Endothelial cell (in vitro differentiated cells): ENCODE measurements around the gene SLC35A4. TPM values are rescaled to one million over a fixed set of nuclear protein-coding genes. Genes with fewer than 3 reads are reported as not detected.

ENCODE experiments used
- DNase-seq: peaks from one replicate; pipeline ENCODE4 v3.0.0; 2021; ENCODE audit warnings: low spot score
- H3K27ac Mint-ChIP-seq: one replicate; pipeline ENCODE4 v1.8.0; 2021; ENCODE audit warnings: mixed read lengths, inconsistent platforms; ENCODE audit not compliant: unreplicated experiment
- H3K27me3 Mint-ChIP-seq: one replicate; pipeline ENCODE4 v1.8.0; 2021; ENCODE audit warnings: mild to moderate bottlenecking, moderate library complexity, mixed read lengths, inconsistent platforms; ENCODE audit not compliant: unreplicated experiment
- H3K36me3 Mint-ChIP-seq: one replicate; pipeline ENCODE4 v1.8.0; 2021; ENCODE audit warnings: mild to moderate bottlenecking, low read depth, mixed read lengths, inconsistent platforms; ENCODE audit not compliant: unreplicated experiment
- H3K4me1 Mint-ChIP-seq: one replicate; pipeline ENCODE4 v1.8.0; 2021; ENCODE audit warnings: mild to moderate bottlenecking, mixed read lengths, inconsistent platforms; ENCODE audit not compliant: unreplicated experiment
- H3K4me3 Mint-ChIP-seq: one replicate; pipeline ENCODE4 v1.8.0; 2021; ENCODE audit warnings: mild to moderate bottlenecking, mixed read lengths, inconsistent platforms; ENCODE audit not compliant: unreplicated experiment
- H3K9me3 Mint-ChIP-seq: one replicate; pipeline ENCODE4 v1.8.0; 2021; ENCODE audit warnings: mixed read lengths, inconsistent platforms; ENCODE audit not compliant: unreplicated experiment
- CTCF ChIP-seq: fragments of 200-600 bp; sonication (generic); IDR thresholded peaks from one replicate; pipeline ENCODE4 v1.5.0; 2021; ENCODE audit warnings: antibody characterized with exemption; ENCODE audit not compliant: unreplicated experiment
- total RNA-seq: library from RNA; stranded (reverse); fragmentation: NEBNext Ultra II Directional; extraction: Animal tissue kit (Norgen Biotek cat#: 25700); gene quantifications from one replicate; pipeline ENCODE4 v1.2.1, GENCODE V29; 2021; ENCODE audit not compliant: unreplicated experiment

The SLC35A4 gene
- total RNA-seq, 1 donor from 2014 or later, result 91.2 TPM

GRCh38 chr5:140603734-140604133 lies 39.1 kb downstream of the SLC35A4 start:
- Mint-ChIP-seq H3K4me1 (no peaks in the 10 kb centered on the region), H3K36me3 (no peaks in the 10 kb centered on the region), H3K4me3 (no peak overlapping the region), H3K27ac (no peak overlapping the region), H3K9me3 (no peaks in the 10 kb centered on the region), H3K27me3 (no peaks in the 10 kb centered on the region)
- no peak for TF ChIP-seq CTCF
- no peak for DNase-seq

GRCh38 chr5:140605879-140606278 lies 41.3 kb downstream of the SLC35A4 start:
- H3K27me3 Mint-ChIP-seq, result no peaks in the 10 kb centered on the region
- H3K4me1 Mint-ChIP-seq, result peaks cover under 1% of the 10 kb centered on the region
- H3K4me3 Mint-ChIP-seq, result no peak overlapping the region
- no peak overlapping the region for H3K27ac Mint-ChIP-seq
- H3K9me3 Mint-ChIP-seq, result no peaks in the 10 kb centered on the region
- no peak for DNase-seq
- no peak for TF ChIP-seq CTCF
- H3K36me3 Mint-ChIP-seq, result no peaks in the 10 kb centered on the region

- TF ChIP-seq CTCF, result no peak
- peaks cover 6% of the 10 kb centered on the region for H3K27me3 Mint-ChIP-seq
- H3K4me1 Mint-ChIP-seq, result peaks cover 12% of the 10 kb centered on the region
- H3K9me3 Mint-ChIP-seq, result peaks cover 4% of the 10 kb centered on the region
- no peak overlapping the region for H3K4me3 Mint-ChIP-seq
- H3K36me3 Mint-ChIP-seq, result peaks cover 10% of the 10 kb centered on the region
- no peak overlapping the region for H3K27ac Mint-ChIP-seq
- DNase-seq, result no peak
These were observed 42.4 kb downstream of the SLC35A4 start for GRCh38 chr5:140607031-140607430.

- no peak for DNase-seq
- no peak overlapping the region for H3K27ac Mint-ChIP-seq
- no peak overlapping the region for H3K4me3 Mint-ChIP-seq
- H3K4me1 Mint-ChIP-seq, result peaks cover 18% of the 10 kb centered on the region
- H3K9me3 Mint-ChIP-seq, result peaks cover 10% of the 10 kb centered on the region
- peaks cover 11% of the 10 kb centered on the region for H3K27me3 Mint-ChIP-seq
- H3K36me3 Mint-ChIP-seq, result peaks cover 16% of the 10 kb centered on the region
- TF ChIP-seq CTCF, result no peak
These were observed 44.1 kb downstream of the SLC35A4 start for GRCh38 chr5:140608722-140609121.

- H3K36me3 Mint-ChIP-seq, result peaks cover 16% of the 10 kb centered on the region
- peaks cover 10% of the 10 kb centered on the region for H3K9me3 Mint-ChIP-seq
- no peak overlapping the region for H3K4me3 Mint-ChIP-seq
- H3K27me3 Mint-ChIP-seq, result peaks cover 11% of the 10 kb centered on the region
- DNase-seq, result no peak
- H3K27ac Mint-ChIP-seq, result peak overlapping the region; percentile 52
- peaks cover 18% of the 10 kb centered on the region for H3K4me1 Mint-ChIP-seq
- no peak for TF ChIP-seq CTCF
These were observed 44.5 kb downstream of the SLC35A4 start for GRCh38 chr5:140609126-140609525.
